Upper lobe of left lung (tissue), 6 donors: ENCODE results near the gene CLK3. TPM values are rescaled to one million over a fixed set of nuclear protein-coding genes. Genes with fewer than 3 reads are reported as not detected.

Experiments
- ATAC-seq, 2 donors: fragments of 200-7000 bp; cut with Tn5 transposase; one replicate each; pipeline ENCODE4 v1.9.1; 2022; ENCODE audit warnings: mild to moderate bottlenecking in 2 of 2, moderate library complexity in 2 of 2; ENCODE audit not compliant: low FRiP score in 2 of 2
- DNase-seq, 2 donors: peaks; one replicate each; pipeline ENCODE4 v3.0.0-alpha.2; 2019 to 2020
- H3K27ac ChIP-seq, 4 donors: fragments of 200-600 bp; sonication (generic); one replicate each; pipeline ENCODE4 v1.5.1; 2016 to 2019
- H3K27me3 ChIP-seq, 4 donors: fragments of 200-600 bp; sonication (generic); one replicate each; pipeline ENCODE4 v1.5.1; 2017 to 2019
- H3K36me3 ChIP-seq, 4 donors: fragments of 200-600 bp; sonication (generic); one replicate each; pipeline ENCODE4 v1.5.1; 2016 to 2019
- H3K4me1 ChIP-seq, 4 donors: fragments of 200-600 bp; sonication (generic); one replicate each; pipeline ENCODE4 v1.5.1; 2018 to 2019
- H3K4me3 ChIP-seq, 4 donors: fragments of 200-600 bp; sonication (generic); one replicate each; pipeline ENCODE4 v1.5.1; 2017 to 2019; ENCODE audit warnings: mild to moderate bottlenecking in 2 of 4, moderate library complexity in 1 of 4
- H3K9me3 ChIP-seq, 4 donors: fragments of 200-600 bp; sonication (generic); one replicate each; pipeline ENCODE4 v1.5.1; 2018 to 2019
- CTCF ChIP-seq, 6 experiments: fragments of 450-650 bp in 4 of 6; fragments of 200-600 bp in 2 of 6; sonication (generic) in 2 of 6; IDR thresholded peaks; one replicate each; pipeline ENCODE4 v1.5.1; 2016 to 2019; ENCODE audit warnings: antibody characterized with exemption in 6 of 6
- EP300 ChIP-seq, 4 donors: sonication (generic); formaldehyde crosslinking; IDR thresholded peaks; one replicate each; pipeline ENCODE4 v1.5.1; 2017; ENCODE audit warnings: antibody characterized with exemption in 4 of 4, control low read depth in 2 of 4
- POLR2A ChIP-seq, 4 donors: fragments of 450-650 bp; IDR thresholded peaks; one replicate each; pipeline ENCODE4 v1.5.1; 2016 to 2017; ENCODE audit warnings: antibody characterized with exemption in 4 of 4, mild to moderate bottlenecking in 2 of 4
- POLR2AphosphoS5 ChIP-seq, 2 donors: sonication (generic); formaldehyde crosslinking; IDR thresholded peaks; one replicate each; pipeline ENCODE4 v1.5.1; 2017; ENCODE audit warnings: antibody characterized with exemption in 2 of 2
- WGBS, 2 donors: methylation state at CpG; one replicate each; pipeline ENCODE4 v1.1.5; 2017 to 2018; 5-methylcytosine and 5-hydroxymethylcytosine counted together
- total RNA-seq, 6 donors: library from RNA; depleted of rRNA in 4 of 6; stranded (reverse); fragments of >200 nt in 4 of 6; gene quantifications; one replicate each; pipeline versions ENCODE4 v1.1.0 to v1.2.1, GENCODE V29; 2016 to 2021
- donor health status: DM: no; HTN: no; CAD: no; lungs with moderate emphysema.
- donor health status: DM: no; HTN: yes; CAD: no; lungs with severe emphysema.

The CLK3 gene
- total RNA-seq, 6 donors from 2014 or later: 78.0 to 289 (median 89.7) TPM

- no peak for DNase-seq
- no peaks in the 10 kb centered on the region for H3K9me3 ChIP-seq
- no peak overlapping the region for H3K4me3 ChIP-seq
- no peak for TF ChIP-seq POLR2AphosphoS5 (IDR thresholded peaks at IDR 0.05)
- no peak for TF ChIP-seq POLR2A (IDR thresholded peaks at IDR 0.05)
- no peak for TF ChIP-seq EP300 (IDR thresholded peaks at IDR 0.05)
- TF ChIP-seq CTCF (IDR thresholded peaks at IDR 0.05): no peak
- H3K4me1 ChIP-seq: peaks cover 6 to 42% (median 22%) of the 10 kb centered on the region in 4 donors
- H3K27ac ChIP-seq: peak overlapping the region; percentile 65 to 82 (median 76)
- H3K27me3 ChIP-seq: no peaks in the 10 kb centered on the region
- WGBS, 2 donors: 81 to 91% methylated on average over 2 of the region's 2 CpGs
- ATAC-seq: no peak
- H3K36me3 ChIP-seq: peaks cover 0 to 34% (median 11%) of the 10 kb centered on the region in 4 donors
These were observed 28.1 kb downstream of the CLK3 start for GRCh38 chr15:74643665-74644204.

- peaks cover 6 to 29% (median 18%) of the 10 kb centered on the region in 4 donors for H3K4me1 ChIP-seq
- peaks cover 0 to 12% (median 0%) of the 10 kb centered on the region in 4 donors for H3K36me3 ChIP-seq
- no peak overlapping the region for H3K4me3 ChIP-seq
- DNase-seq: no peak
- H3K9me3 ChIP-seq: no peaks in the 10 kb centered on the region
- H3K27me3 ChIP-seq: no peaks in the 10 kb centered on the region
- no peak overlapping the region for H3K27ac ChIP-seq
- no peak for TF ChIP-seq EP300 (IDR thresholded peaks at IDR 0.05)
- no peak for TF ChIP-seq CTCF (IDR thresholded peaks at IDR 0.05)
- ATAC-seq: no peak
These were observed 30.8 kb downstream of the CLK3 start for GRCh38 chr15:74646480-74646879.

GRCh38 chr15:74648051-74648842 is 32.6 kb downstream of the CLK3 start:
- H3K27ac ChIP-seq: no peak overlapping the region
- no peaks in the 10 kb centered on the region for H3K9me3 ChIP-seq
- ATAC-seq: no peak
- peaks cover 0 to 8% (median 0%) of the 10 kb centered on the region in 4 donors for H3K36me3 ChIP-seq
- peaks cover 6 to 19% (median 13%) of the 10 kb centered on the region in 4 donors for H3K4me1 ChIP-seq
- WGBS, 2 donors: 74 to 79% methylated on average over 5 of the region's 5 CpGs
- no peak overlapping the region for H3K4me3 ChIP-seq
- H3K27me3 ChIP-seq: no peaks in the 10 kb centered on the region
- TF ChIP-seq EP300 (IDR thresholded peaks at IDR 0.05) (no peak), POLR2AphosphoS5 (IDR thresholded peaks at IDR 0.05) (no peak), POLR2A (IDR thresholded peaks at IDR 0.05) (no peak), CTCF (IDR thresholded peaks at IDR 0.05) (no peak)
- DNase-seq: no peak

GRCh38 chr15:74651242-74651741 is 35.7 kb downstream of the CLK3 start:
- WGBS, 2 donors: 81% methylated on average over 3 of the region's 3 CpGs
- DNase-seq: no peak
- no peak for ATAC-seq
- no peaks in the 10 kb centered on the region for H3K27me3 ChIP-seq
- no peak overlapping the region for H3K27ac ChIP-seq
- TF ChIP-seq POLR2A (IDR thresholded peaks at IDR 0.05) (no peak), EP300 (IDR thresholded peaks at IDR 0.05) (no peak), CTCF (IDR thresholded peaks at IDR 0.05) (no peak), POLR2AphosphoS5 (IDR thresholded peaks at IDR 0.05) (no peak)
- H3K36me3 ChIP-seq: peaks cover 0 to 4% (median 0%) of the 10 kb centered on the region in 4 donors
- no peaks in the 10 kb centered on the region for H3K9me3 ChIP-seq
- H3K4me1 ChIP-seq: peaks cover 12 to 40% (median 22%) of the 10 kb centered on the region in 4 donors
- no peak overlapping the region for H3K4me3 ChIP-seq
